CD1c-positive myeloid dendritic cell (primary cell): Measurements from ENCODE around the gene DRGX.
A peak's percentile ranks its signal among the peaks of the same experiment; 100 is the strongest.

Experiments used
- DNase-seq: peaks from one replicate; pipeline ENCODE4 v3.0.0-alpha.2; 2016; ENCODE audit errors: extremely low spot score

DRGX gene

DNA sequence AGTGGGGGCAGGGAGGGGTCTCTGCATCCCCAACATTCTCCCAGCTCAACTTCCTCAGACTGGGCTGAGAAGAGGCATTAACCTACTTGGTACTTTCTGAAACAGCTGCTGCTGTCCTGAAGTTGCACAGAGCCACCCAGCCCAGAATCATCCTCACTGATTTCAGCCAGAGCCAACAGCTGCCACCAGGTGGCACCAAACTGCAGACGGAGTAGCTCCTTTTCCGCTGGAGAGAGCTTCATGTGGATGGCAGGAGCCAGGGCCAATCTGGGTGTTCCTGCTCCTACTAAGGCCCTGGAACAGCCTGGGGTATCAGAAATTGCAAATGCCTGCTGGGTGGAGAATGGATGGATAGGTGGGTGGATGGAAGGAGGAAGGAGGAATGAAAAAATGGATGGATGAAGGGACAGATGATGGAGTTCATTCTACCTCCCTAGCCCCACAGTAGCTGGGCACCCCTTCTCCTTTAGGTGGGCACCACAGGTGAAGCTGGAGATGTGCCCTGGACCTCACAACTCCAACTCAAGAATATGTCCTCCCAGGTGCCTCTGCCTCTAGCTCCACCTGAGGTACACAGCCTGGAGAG is 11.8 kb upstream of the DRGX start:
- DNase-seq = peak; percentile 77

GRCh38 chr10:49407151-49407550 is 11.3 kb upstream of the DRGX start:
- no peak for DNase-seq

DNA sequence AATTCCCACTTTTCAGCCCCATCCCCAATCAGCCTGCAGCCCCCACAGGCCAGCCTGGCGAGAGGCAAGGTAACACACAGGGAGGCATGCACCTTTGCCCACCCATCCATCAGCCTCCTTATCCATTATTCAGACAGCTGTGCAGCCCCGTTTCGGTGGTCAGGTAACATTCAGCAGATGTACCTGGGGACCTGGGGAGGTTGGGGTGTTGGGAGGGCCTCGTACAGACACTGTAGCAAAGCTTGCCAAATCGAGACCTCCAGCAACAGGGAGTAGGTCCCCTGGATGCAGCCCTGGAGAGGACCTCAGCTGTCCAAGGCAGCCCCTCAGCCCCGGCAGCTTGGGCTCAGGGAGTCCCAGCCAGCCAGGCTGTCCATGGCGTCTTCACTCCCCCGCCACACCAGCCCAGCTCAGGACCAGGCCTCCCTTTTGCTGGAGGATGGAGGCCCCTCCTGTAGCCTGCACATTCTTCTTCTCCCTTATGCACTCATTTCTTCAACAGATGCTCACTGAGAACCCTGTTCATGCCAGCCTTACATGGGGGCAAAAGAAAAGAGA is 8.5 kb upstream of the DRGX start:
- DNase-seq = no peak

DNA sequence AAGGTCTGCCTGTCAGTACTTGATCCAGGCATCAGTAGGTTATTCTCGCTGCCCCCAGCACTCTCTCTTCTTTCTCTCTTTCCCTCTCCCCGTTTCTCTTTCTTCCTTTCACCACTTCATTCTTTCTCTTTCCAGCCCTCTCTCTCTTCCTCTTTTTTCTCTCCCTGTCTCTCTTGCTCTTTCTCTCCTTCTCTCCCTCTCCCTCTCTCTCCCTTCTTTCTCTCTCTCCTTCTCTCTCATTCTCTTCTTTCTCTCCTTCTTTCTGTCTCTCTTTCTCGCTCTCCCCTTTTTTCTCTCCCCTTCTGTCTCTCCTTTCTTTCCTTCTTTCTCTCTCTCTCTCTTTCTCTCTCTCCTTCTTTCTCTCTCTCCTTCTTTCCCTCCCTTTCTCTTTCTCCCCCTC is 7.5 kb upstream of the DRGX start:
- DNase-seq = no peak

- no peak for DNase-seq
These were observed 4.5 kb upstream of the DRGX start for GRCh38 chr10:49400365-49400764.

DNA sequence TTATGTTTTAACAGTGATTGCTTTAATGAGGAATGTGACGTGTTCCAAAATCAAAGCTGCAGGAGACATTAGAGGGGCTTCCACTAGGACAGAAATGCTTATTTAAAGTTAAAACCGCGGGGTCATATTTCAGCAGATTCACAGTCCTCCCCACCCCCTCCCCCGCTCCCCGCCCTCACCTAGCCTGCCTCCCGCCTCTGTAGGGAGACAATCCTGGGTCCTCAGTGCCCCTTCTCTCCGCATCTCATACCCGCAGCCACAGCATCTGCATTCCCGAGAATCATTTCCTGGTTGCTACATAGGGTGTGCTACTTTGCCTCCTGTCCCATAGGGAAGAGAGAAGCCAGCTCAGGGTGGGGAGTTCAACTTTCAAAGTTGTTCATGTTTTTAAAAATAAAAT is 3.1 kb upstream of the DRGX start:
- DNase-seq = no peak

- DNase-seq = peak; percentile 83
These were observed 2.3 kb upstream of the DRGX start for GRCh38 chr10:49398000-49398861.

GRCh38 chr10:49397036-49397999 is 1.4 kb upstream of the DRGX start:
- DNase-seq = no peak

DNA sequence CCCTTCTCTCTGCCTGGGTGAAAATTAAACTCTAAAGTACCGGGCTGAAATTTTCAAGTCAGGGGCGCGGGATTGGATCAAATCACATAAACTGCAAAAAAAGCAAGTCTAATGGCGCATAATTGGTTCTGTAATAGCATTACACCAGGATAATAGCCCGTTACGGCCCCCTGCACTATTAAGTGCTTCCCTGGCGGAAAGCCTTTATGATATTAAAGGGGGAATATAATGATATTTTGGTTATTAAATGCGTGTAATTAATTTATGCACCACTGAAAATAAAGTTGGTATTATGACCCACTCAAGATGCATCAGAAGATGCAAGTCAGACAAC is 744 bp upstream of the DRGX start:
- no peak for DNase-seq

GRCh38 chr10:49394933-49395740 is 752 bp downstream of the DRGX start:
- peak; percentile 9 for DNase-seq

DNA sequence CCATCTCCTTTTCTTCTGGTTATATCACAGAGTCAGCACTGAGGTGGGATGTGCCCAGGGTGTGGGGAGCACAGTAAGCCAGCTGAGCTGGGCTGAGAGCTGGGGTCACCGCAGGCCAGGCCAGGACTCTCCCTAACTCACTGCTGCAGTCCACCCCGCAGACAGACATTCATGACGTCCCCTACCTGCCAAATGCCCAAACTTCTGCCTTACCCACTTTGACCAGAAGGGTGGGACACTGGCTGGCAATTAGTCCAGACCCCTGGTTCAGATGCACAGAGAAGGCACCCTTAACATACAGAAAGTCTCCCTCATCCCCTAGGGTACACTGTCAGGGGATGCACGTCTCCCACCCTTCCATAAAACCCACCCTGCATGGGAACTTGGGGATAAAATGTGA is 2.1 kb downstream of the DRGX start:
- DNase-seq = no peak

GRCh38 chr10:49393301-49393700 is 2.6 kb downstream of the DRGX start:
- no peak for DNase-seq

GRCh38 chr10:49389361-49389933 is 6.4 kb downstream of the DRGX start:
- no peak for DNase-seq

DNA sequence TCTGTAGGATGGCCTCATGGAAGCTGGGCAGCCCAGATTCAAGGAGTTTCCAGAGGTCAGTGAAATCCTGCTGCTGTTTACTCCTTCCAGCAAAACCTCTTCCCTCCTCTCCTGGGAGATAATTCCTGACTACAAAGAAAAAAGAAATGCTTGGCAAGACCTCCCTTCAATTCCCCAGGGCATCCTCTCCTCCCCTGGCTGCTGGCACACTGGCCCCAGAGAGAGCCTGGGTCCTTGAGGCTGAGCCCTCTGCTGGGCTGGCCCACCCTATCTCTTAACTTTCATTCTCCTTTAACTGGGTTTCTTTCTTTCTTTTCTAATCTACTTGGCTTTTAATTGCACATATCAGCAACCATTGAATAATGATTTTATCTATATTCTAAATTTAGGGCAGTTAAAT is 7.7 kb downstream of the DRGX start:
- no peak for DNase-seq

DNA sequence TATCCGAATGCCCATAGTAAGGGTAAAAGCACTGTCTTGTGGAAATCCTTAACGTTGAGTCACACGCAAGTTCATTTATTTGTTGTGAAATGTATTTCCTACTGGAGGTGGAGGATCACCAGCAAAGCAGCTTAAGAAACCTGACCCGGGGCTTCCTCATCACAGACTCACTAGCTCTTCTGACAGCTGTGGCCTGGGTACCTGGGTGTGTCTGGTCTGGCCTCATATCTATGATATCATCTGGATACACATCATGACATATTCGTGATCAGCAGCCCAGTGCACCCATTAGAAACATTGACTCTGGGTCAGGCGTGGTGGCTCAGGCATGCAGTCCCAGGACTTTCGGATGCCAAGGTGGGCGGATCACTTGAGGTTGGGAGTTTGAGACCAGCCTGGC is 8.8 kb downstream of the DRGX start:
- peak; percentile 22 for DNase-seq

DNA sequence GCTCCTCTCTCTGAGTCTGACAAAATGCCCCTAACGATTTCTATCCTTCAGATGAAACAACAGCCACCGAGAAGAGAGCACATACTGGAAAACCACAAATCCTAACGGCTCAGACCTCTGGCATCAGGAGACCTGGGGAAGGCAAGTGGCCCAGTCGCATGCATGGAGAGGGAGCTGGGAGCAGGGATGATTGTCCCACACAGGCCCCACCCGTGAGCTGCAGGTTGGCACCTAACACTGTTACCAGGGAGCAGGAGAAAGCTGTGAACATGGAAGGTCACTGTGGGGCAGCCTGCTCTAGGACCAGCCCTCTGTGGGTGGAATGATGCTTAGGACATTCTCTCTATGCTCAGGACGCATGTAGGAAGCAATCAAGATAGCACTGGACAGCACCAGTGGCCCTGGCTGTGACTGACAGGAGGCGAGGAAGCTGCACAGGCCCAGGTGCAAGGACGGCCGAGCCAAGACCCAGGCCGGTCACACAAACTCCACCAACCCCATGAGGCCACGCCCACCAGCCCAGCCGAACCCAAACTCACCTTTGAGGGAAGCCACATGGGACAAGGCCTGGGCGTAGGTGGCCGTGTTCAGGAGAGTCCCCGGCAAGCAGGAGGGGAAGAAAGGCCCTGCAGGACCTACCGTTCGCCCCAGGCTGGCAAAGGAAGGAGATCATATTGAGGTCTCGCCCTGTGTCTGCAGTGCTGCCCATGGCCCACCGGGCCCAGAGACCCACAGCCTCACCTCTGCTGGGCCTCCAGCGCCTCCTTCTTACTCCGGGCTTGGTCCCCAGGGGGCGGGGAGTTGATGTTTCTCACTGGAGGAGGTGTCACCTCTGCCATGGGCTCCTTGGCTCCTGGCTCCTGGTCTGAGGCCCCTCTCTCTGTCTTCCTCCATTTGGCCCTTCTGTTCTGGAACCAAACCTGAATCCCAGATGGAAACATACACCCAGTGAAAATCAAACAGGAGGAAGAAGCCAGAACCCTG is 9.7 kb downstream of the DRGX start:
- no peak for DNase-seq

GRCh38 chr10:49384268-49384953 is 11.5 kb downstream of the DRGX start:
- no peak for DNase-seq

GRCh38 chr10:49383853-49384252 is 12.0 kb downstream of the DRGX start:
- DNase-seq = no peak

GRCh38 chr10:49382826-49383225 is 13.1 kb downstream of the DRGX start:
- DNase-seq = no peak
